Gastroesophageal sphincter (tissue), 3 donors: Measurements from ENCODE around the gene DHX30.

ENCODE experiments used
- POLR2A ChIP-seq, 2 donors: fragments of 450-650 bp; IDR thresholded peaks; one replicate each; pipeline ENCODE4 v1.6.1; 2017; ENCODE audit warnings: antibody characterized with exemption in 2 of 2, mild to moderate bottlenecking in 2 of 2, moderate library complexity in 1 of 2
- POLR2AphosphoS5 ChIP-seq: sonication (generic); formaldehyde crosslinking; IDR thresholded peaks from one replicate; pipeline ENCODE4 v1.6.1; 2017; ENCODE audit warnings: antibody characterized with exemption
- TF ChIP-seq, protein P1 (sequence below), 4 experiments: fragments of 200-600 bp in 2 of 4; fragments of 450-650 bp in 2 of 4; sonication (generic) in 1 of 4; IDR thresholded peaks; one replicate each; pipeline ENCODE4 v1.5.1; 2017 to 2019; ENCODE audit warnings: antibody characterized with exemption in 4 of 4, mild to moderate bottlenecking in 2 of 4, moderate library complexity in 2 of 4

DNA sequence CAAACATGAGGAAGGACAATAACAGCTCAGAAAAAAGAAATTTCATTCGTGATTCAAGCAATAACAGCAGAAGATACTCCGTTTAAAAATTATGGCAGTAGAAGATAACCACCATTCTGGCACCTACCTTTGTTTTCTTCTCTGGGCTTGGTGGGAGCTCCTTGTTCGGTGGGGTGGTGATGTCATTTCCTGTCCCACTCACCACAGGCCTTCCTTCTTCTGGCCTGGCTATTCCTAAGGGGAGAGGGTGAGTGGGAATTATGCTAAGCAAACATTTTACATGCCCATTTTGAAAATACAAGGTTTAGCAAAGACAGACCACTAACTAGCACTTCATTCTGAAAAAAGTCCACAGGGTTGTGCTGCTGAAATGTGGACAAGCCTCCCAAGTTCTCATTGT is 74.4 kb downstream of the DHX30 start:
- TF ChIP-seq, protein P1, sequence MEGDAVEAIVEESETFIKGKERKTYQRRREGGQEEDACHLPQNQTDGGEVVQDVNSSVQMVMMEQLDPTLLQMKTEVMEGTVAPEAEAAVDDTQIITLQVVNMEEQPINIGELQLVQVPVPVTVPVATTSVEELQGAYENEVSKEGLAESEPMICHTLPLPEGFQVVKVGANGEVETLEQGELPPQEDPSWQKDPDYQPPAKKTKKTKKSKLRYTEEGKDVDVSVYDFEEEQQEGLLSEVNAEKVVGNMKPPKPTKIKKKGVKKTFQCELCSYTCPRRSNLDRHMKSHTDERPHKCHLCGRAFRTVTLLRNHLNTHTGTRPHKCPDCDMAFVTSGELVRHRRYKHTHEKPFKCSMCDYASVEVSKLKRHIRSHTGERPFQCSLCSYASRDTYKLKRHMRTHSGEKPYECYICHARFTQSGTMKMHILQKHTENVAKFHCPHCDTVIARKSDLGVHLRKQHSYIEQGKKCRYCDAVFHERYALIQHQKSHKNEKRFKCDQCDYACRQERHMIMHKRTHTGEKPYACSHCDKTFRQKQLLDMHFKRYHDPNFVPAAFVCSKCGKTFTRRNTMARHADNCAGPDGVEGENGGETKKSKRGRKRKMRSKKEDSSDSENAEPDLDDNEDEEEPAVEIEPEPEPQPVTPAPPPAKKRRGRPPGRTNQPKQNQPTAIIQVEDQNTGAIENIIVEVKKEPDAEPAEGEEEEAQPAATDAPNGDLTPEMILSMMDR (IDR thresholded peaks at IDR 0.05), result no peak
- no peak for TF ChIP-seq POLR2A (IDR thresholded peaks at IDR 0.05)
- no peak for TF ChIP-seq POLR2AphosphoS5
